Ovary (tissue), 9 donors: ENCODE measurements around the gene CMTM7. TPM values are rescaled to one million over a fixed set of nuclear protein-coding genes. Genes with fewer than 3 reads are reported as not detected.

ENCODE experiments used
- DNase-seq, 5 donors: peaks; one replicate each; pipeline ENCODE4 v3.0.0-alpha.2; 2019 to 2020
- H3K27ac ChIP-seq, 2 donors: fragments of 200-600 bp; one replicate each; pipeline versions ENCODE4 v1.5.1 to v1.8.0; 2019 to 2022
- H3K27me3 ChIP-seq: fragments of 200-600 bp; one replicate; pipeline ENCODE4 v1.8.0; 2022
- H3K36me3 ChIP-seq: fragments of 200-600 bp; sonication (generic); one replicate; pipeline ENCODE4 v1.5.1; 2019
- H3K4me1 ChIP-seq: one replicate; pipeline ENCODE4 v1.8.1; 2013; ENCODE audit warnings: mild to moderate bottlenecking, moderate library complexity; ENCODE audit not compliant: insufficient read depth
- H3K4me3 ChIP-seq: fragments of 200-600 bp; sonication (generic); one replicate; pipeline ENCODE4 v1.5.1; 2017
- H3K9me3 ChIP-seq, 2 donors: fragments of 200-600 bp in 1 of 2; sonication (generic) in 1 of 2; one replicate each; pipeline versions ENCODE4 v1.5.1 to v1.8.1; 2013 to 2019; ENCODE audit warnings: mild to moderate bottlenecking in 1 of 2, moderate library complexity in 1 of 2
- CTCF ChIP-seq, 3 donors: fragments of 450-650 bp in 2 of 3; fragments of 200-600 bp in 1 of 3; IDR thresholded peaks; one replicate each; pipeline versions ENCODE4 v1.5.1 to v1.8.0; 2016 to 2022; ENCODE audit warnings: antibody characterized with exemption in 3 of 3, mild to moderate bottlenecking in 1 of 3
- EP300 ChIP-seq: sonication (generic); formaldehyde crosslinking; IDR thresholded peaks from one replicate; pipeline ENCODE4 v1.6.1; 2017; ENCODE audit warnings: antibody characterized with exemption
- POLR2A ChIP-seq: fragments of 450-650 bp; IDR thresholded peaks from one replicate; pipeline ENCODE4 v1.6.1; 2017; ENCODE audit warnings: antibody characterized with exemption, mild to moderate bottlenecking, moderate library complexity
- WGBS, 3 donors: extraction: QIAGEN DNeasy Blood & Tissue Kit in 1 of 3; methylation state at CpG; one replicate each; pipeline versions ENCODE4 v1.1.5 to v1.1.7; 2013 to 2017; 5-methylcytosine and 5-hydroxymethylcytosine counted together
- intact Hi-C, 4 donors: fragments of 100-400 bp; cut with DNase I; formaldehyde crosslinking; loops; one replicate each; pipeline versions ENCODE4 v1.11.0 to v1.15.1; 2022 to 2023
- polyA plus RNA-seq, 2 donors: library from polyadenylated mRNA; stranded (reverse); fragments of 200-250 nt in 1 of 2; fragments of 350-450 nt in 1 of 2; fragmentation: Illumina TruSeq in 1 of 2; extraction: RNeasy Lipid Tissue Mini Kit (QIAGEN cat#74804) in 1 of 2; gene quantifications; one replicate each; pipeline ENCODE4 v1.2.3, GENCODE V29; 2013 to 2014
- total RNA-seq, 7 donors: library from RNA; depleted of rRNA in 2 of 7; stranded (reverse); fragments of >200 nt in 2 of 7; fragmentation: NEBNext Ultra II Directional in 3 of 7; extraction: Animal tissue kit (Norgen Biotek cat#: 25700) in 3 of 7; gene quantifications; one replicate each; pipeline versions ENCODE4 v1.1.0 to v1.2.4, GENCODE V29; 2016 to 2023
- donor health status: DM: no; HTN: no; CAD: no; lungs with moderate emphysema.
- donor health status: DM: no; HTN: no; CAD: no.
- donor health status: Bipolar disorder and iron deficiency.
- donor health status: DM: yes; HTN: yes; CAD: no.
- donor health status: DM: no; HTN: no; CAD: no.
- donor health status: DM: yes; HTN: yes; CAD: no.

The CMTM7 gene
- total and polyA plus RNA-seq, 9 donors = 2.7 to 63.4 (median 7.6) TPM

GRCh38 chr3:32483772-32484171, 92.1 kb downstream of the CMTM7 start:
- Histone ChIP-seq H3K4me1 (no peaks in the 10 kb centered on the region), H3K27me3 (no peaks in the 10 kb centered on the region), H3K36me3 (no peaks in the 10 kb centered on the region), H3K27ac (no peak overlapping the region), H3K9me3 (no peaks in the 10 kb centered on the region), H3K4me3 (no peak overlapping the region)
- WGBS, 3 donors = 39 to 53% (median 41%) methylated on average over 1 of the region's 1 CpG
- no peak for DNase-seq
- TF ChIP-seq POLR2A (no peak), CTCF (IDR thresholded peaks at IDR 0.05) (no peak), EP300 (no peak)
- intact Hi-C loops = no loop called here

DNA sequence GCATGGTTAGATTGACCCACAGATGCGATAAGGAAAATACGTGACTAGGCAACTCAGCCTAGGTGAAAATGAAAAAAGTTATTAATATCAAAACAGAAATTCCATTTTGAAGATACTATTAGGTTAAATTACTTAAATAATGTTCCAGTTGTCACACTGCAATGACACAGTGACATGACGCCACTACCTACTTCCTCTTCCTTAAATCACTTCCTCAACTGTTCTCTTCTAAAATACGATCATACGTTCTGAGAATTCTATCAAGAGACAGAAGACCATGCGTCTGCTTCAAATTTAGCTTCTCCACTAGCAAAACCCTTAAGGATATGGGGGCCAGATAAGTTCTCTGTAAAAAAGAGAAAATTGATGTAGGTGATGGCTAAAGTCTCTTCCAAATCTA, 92.8 kb downstream of the CMTM7 start:
- H3K4me3 ChIP-seq = no peak overlapping the region
- no peaks in the 10 kb centered on the region for H3K9me3 ChIP-seq
- no peaks in the 10 kb centered on the region for H3K4me1 ChIP-seq
- 92 to 97% (median 93%) methylated on average over 6 of the region's 6 CpGs for WGBS, 3 donors
- H3K36me3 ChIP-seq = no peaks in the 10 kb centered on the region
- TF ChIP-seq POLR2A (no peak), EP300 (no peak), CTCF (IDR thresholded peaks at IDR 0.05) (no peak)
- intact Hi-C loops = no loop called here
- H3K27ac ChIP-seq = no peak overlapping the region
- no peak for DNase-seq
- H3K27me3 ChIP-seq = no peaks in the 10 kb centered on the region

- no peak for DNase-seq
- WGBS, 3 donors = 56 to 86% (median 75%) methylated on average over 3 of the region's 3 CpGs
- no peaks in the 10 kb centered on the region for H3K4me1 ChIP-seq
- no peaks in the 10 kb centered on the region for H3K9me3 ChIP-seq
- H3K27ac ChIP-seq = no peak overlapping the region
- no peaks in the 10 kb centered on the region for H3K27me3 ChIP-seq
- no peak for TF ChIP-seq CTCF (IDR thresholded peaks at IDR 0.05)
- TF ChIP-seq POLR2A = no peak
- TF ChIP-seq EP300 = no peak
- no peak overlapping the region for H3K4me3 ChIP-seq
- intact Hi-C loops = no loop called here
- H3K36me3 ChIP-seq = no peaks in the 10 kb centered on the region
These were observed 96.3 kb downstream of the CMTM7 start for GRCh38 chr3:32487781-32488473.

- no peaks in the 10 kb centered on the region for H3K4me1 ChIP-seq
- intact Hi-C loops = no loop called here
- no peaks in the 10 kb centered on the region for H3K27me3 ChIP-seq
- no peak for TF ChIP-seq CTCF (IDR thresholded peaks at IDR 0.05)
- TF ChIP-seq POLR2A = no peak
- TF ChIP-seq EP300 = no peak
- H3K4me3 ChIP-seq = no peak overlapping the region
- DNase-seq = no peak
- no peaks in the 10 kb centered on the region for H3K9me3 ChIP-seq
- no peak overlapping the region for H3K27ac ChIP-seq
- 78 to 86% (median 85%) methylated on average over 3 of the region's 3 CpGs for WGBS, 3 donors
- H3K36me3 ChIP-seq = no peaks in the 10 kb centered on the region
These were observed 96.9 kb downstream of the CMTM7 start for GRCh38 chr3:32488474-32489008.
